Body of pancreas (tissue), 4 donors: ENCODE data around the gene LARP1. TPM values are rescaled to one million over a fixed set of nuclear protein-coding genes. Genes with fewer than 3 reads are reported as not detected.

Experiments
- ATAC-seq: fragments of 150-250 bp; one replicate; pipeline ENCODE4 v1.9.1; 2016
- DNase-seq, 4 donors: peaks; one replicate each; pipeline ENCODE4 v3.0.0-alpha.2; 2019
- H3K27ac ChIP-seq, 4 donors: fragments of 200-600 bp; sonication (generic); 1 replicate in 3 of 4; 2 replicates in 1 of 4; pipeline versions ENCODE4 v1.5.1 to v1.6.1; 2016 to 2019; ENCODE audit warnings: mild to moderate bottlenecking in 1 of 4, mixed read lengths in 1 of 4, moderate library complexity in 1 of 4
- H3K27me3 ChIP-seq, 2 donors: fragments of 200-600 bp; sonication (generic); one replicate each; pipeline ENCODE4 v1.6.0; 2016; ENCODE audit warnings: mild to moderate bottlenecking in 1 of 2
- H3K36me3 ChIP-seq, 2 donors: fragments of 200-600 bp; sonication (generic); replicated peaks in 1 of 2; 2 replicates each; pipeline ENCODE4 v1.5.1; 2016; ENCODE audit warnings: low read depth in 2 of 2; ENCODE audit not compliant: insufficient read depth in 1 of 2
- H3K4me1 ChIP-seq: fragments of 200-600 bp; sonication (generic); one replicate; pipeline ENCODE4 v1.6.0; 2016
- H3K4me3 ChIP-seq, 2 donors: fragments of 200-600 bp; sonication (generic); 1 replicate in 1 of 2; 2 replicates in 1 of 2; pipeline ENCODE4 v1.5.1; 2016 to 2019
- H3K9me3 ChIP-seq, 3 donors: fragments of 200-600 bp; sonication (generic); 1 replicate in 2 of 3; 2 replicates in 1 of 3; pipeline ENCODE4 v1.5.1; 2016
- POLR2A ChIP-seq, 3 donors: fragments of 450-650 bp; IDR thresholded peaks; one replicate each; pipeline ENCODE4 v1.6.1; 2016; ENCODE audit warnings: antibody characterized with exemption in 3 of 3, mild to moderate bottlenecking in 2 of 3
- WGBS, 2 donors: methylation state at CpG; one replicate each; pipeline ENCODE4 v1.1.5; 2017; 5-methylcytosine and 5-hydroxymethylcytosine counted together
- intact Hi-C: fragments of 100-400 bp; cut with DNase I; formaldehyde crosslinking; loops from one replicate; pipeline ENCODE4 v1.15.1; 2023
- total RNA-seq, 2 donors: library from RNA; depleted of rRNA; stranded (reverse); fragments of >200 nt; gene quantifications; one replicate each; pipeline ENCODE4 v1.1.0, GENCODE V29; 2016
- TF ChIP-seq, protein P1 (sequence below), 7 experiments: fragments of 450-650 bp in 4 of 7; fragments of 200-600 bp in 3 of 7; sonication (generic) in 3 of 7; IDR thresholded peaks; one replicate each; pipeline ENCODE4 v1.5.1; 2016 to 2019; ENCODE audit warnings: antibody characterized with exemption in 7 of 7

Gene LARP1
- total RNA-seq, 2 donors from 2014 or later, result 96.2 to 151 TPM

DNA sequence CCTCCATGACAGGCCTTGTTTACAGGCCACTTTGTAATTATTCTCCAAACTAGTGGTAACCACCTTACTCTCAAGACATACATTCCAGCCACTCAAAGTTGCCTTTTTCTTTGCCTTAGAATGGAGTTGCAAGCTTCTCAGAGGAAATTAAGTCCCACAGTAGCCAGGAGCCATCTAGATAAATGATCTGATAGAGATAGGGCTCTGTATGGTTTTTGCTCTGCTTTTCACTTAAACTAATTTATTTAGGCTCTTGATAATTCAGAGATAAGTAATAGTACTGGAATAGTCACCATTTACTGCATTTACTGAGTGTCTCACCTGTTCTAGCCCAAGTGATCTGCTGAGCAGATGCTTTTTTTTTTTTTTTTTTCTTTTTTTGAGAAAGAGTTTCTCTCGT is 7.5 kb downstream of the LARP1 start:
- Histone ChIP-seq H3K27me3 (no peaks in the 10 kb centered on the region), H3K4me3 (no peak overlapping the region), H3K9me3 (no peaks in the 10 kb centered on the region), H3K27ac (no peak overlapping the region), H3K4me1 (peaks cover 99% of the 10 kb centered on the region), H3K36me3 (no peaks in the 10 kb centered on the region)
- ATAC-seq (no peak), DNase-seq (no peak)
- no peak for TF ChIP-seq POLR2A (IDR thresholded peaks at IDR 0.05)
- TF ChIP-seq, protein P1, sequence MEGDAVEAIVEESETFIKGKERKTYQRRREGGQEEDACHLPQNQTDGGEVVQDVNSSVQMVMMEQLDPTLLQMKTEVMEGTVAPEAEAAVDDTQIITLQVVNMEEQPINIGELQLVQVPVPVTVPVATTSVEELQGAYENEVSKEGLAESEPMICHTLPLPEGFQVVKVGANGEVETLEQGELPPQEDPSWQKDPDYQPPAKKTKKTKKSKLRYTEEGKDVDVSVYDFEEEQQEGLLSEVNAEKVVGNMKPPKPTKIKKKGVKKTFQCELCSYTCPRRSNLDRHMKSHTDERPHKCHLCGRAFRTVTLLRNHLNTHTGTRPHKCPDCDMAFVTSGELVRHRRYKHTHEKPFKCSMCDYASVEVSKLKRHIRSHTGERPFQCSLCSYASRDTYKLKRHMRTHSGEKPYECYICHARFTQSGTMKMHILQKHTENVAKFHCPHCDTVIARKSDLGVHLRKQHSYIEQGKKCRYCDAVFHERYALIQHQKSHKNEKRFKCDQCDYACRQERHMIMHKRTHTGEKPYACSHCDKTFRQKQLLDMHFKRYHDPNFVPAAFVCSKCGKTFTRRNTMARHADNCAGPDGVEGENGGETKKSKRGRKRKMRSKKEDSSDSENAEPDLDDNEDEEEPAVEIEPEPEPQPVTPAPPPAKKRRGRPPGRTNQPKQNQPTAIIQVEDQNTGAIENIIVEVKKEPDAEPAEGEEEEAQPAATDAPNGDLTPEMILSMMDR (IDR thresholded peaks at IDR 0.05), result no peak
- whole genome bisulfite sequencing, 2 donors, result 44 to 54% methylated on average over 1 of the region's 1 CpG
- intact Hi-C loops, result no loop called here

DNA sequence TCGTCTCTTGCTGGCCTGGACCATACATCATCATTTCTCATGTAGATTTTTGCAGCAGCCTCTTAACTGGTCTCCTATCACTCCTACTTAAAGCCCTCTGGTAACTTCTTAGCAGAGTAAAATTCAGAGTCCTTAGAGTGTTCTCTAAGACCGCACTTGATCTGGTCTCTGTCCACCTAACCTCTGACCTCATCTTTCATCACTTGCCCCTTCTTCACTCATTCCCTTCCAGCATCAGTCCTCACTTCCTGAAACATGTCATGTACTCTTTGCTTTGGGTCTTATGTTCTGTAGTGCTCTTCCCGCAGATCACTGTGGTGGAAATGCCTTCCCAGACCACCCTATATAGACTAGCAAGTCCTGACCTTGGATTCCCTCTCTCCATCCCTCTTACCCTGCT is 9.8 kb downstream of the LARP1 start:
- ATAC-seq (no peak), DNase-seq (no peak)
- H3K36me3 ChIP-seq, result no peaks in the 10 kb centered on the region
- WGBS, 2 donors, result 67 to 77% methylated on average over 3 of the region's 3 CpGs
- H3K27me3 ChIP-seq, result no peaks in the 10 kb centered on the region
- intact Hi-C loops, result no loop called here
- no peaks in the 10 kb centered on the region for H3K9me3 ChIP-seq
- TF ChIP-seq POLR2A (IDR thresholded peaks at IDR 0.05), result no peak
- TF ChIP-seq, protein P1 (IDR thresholded peaks at IDR 0.05), result no peak
- H3K27ac ChIP-seq, result peak overlapping the region in 3 of 4 donors; percentile 23 to 52 (median 27)
- peaks cover 97% of the 10 kb centered on the region for H3K4me1 ChIP-seq
- no peak overlapping the region for H3K4me3 ChIP-seq

DNA sequence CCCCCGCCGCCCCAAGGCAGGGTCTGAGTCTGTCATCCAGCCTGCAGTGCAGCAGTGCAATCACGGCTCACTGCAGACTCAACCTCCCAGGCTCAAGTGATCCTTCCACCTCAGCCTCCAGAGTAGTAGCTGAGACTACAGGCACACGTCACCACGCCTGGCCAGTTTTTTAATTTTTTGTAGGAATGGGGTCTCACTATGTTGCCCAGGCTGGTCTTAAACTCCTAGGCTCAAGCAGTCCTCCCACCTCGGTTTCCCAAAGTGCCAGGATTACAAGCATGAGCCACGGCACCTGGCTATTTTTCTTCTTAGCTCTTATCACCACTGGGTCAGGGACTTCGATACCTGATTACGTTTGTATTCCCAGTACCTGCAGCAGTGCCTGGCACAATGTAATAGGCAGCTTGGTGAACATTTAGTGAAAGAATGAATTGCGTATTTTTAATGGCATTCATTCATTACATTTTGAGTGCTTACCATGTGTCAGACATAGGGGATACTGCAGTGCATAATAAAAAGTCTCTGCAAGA is 10.3 kb downstream of the LARP1 start:
- Histone ChIP-seq H3K4me3 (no peak overlapping the region), H3K27me3 (no peaks in the 10 kb centered on the region), H3K9me3 (no peaks in the 10 kb centered on the region), H3K4me1 (peaks cover 97% of the 10 kb centered on the region), H3K27ac (peak overlapping the region in 3 of 4 donors; percentile 23 to 52 (median 27)), H3K36me3 (no peaks in the 10 kb centered on the region)
- DNase-seq (peak in 2 of 4 donors; percentile 48), ATAC-seq (peak; percentile 45)
- TF ChIP-seq, protein P1 (IDR thresholded peaks at IDR 0.05), result no peak
- no peak for TF ChIP-seq POLR2A (IDR thresholded peaks at IDR 0.05)
- intact Hi-C loops, result no loop called here
- WGBS, 2 donors, result 36 to 46% methylated on average over 10 of the region's 10 CpGs

DNA sequence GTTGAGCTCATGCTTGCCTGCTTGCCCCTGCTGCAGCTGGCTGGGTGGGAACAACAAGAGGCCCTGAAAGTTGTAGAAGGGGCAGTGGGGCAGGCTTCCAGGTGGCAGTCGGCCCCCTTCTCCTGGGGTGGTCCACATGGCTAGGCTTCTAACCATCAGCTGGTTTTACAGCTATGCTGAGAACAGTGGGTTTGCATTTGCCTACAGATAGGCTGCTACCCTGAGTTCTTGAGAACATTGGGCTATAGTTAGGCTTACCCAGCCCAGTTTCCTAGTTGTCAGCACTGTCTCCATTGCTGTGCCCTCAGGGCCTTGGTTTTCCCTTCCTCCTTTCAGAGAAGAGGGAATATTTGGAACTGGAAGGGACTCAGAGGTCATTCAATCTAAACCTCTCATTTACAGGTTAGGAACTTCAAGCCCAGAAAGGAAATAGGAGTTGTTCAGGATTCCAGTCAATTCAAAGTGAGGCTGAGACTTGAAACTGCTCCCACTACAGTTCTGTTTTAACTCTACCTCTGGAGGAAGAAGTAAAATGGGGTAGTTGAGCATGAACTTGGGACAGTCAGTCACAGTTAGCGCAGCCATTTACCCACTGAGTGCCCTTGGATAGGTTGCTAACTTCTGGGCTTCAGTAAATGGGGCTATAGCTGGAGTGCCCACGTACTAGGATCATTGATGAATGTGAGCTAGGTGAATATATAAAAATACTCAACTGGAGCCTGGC is 11.5 kb downstream of the LARP1 start:
- WGBS, 2 donors, result 70 to 77% methylated on average over 3 of the region's 3 CpGs
- Histone ChIP-seq H3K27me3 (no peaks in the 10 kb centered on the region), H3K9me3 (no peaks in the 10 kb centered on the region), H3K4me1 (peaks cover 97% of the 10 kb centered on the region), H3K4me3 (no peak overlapping the region), H3K36me3 (no peaks in the 10 kb centered on the region), H3K27ac (peak overlapping the region in 3 of 4 donors; percentile 3 to 42 (median 40))
- no peak for DNase-seq
- no peak for ATAC-seq
- intact Hi-C loops, result no loop called here
- TF ChIP-seq, protein P1 (IDR thresholded peaks at IDR 0.05), result no peak

DNA sequence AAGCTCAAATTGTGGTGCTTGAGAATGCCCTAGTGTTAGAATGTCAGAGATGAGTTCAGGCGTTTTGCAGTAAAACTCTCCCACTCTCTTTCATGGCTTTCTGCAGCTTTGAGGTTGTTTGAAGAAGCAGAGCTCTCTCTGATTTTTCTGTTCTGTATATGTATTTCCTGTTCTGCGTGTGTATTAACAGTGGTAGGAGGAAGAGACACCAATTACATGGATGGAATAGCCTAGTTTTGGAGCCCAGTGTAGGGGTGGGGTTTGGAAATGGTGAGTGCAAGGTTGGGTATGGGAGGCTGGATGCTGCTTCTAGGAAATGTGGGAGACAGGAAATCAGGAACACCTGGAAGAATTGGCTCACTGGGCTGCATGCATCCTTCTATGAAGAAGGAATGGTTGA is 12.4 kb downstream of the LARP1 start:
- no peak overlapping the region for H3K4me3 ChIP-seq
- peaks cover 95% of the 10 kb centered on the region for H3K4me1 ChIP-seq
- DNase-seq, result peak in 1 of 4 donors; percentile 34
- H3K9me3 ChIP-seq, result no peaks in the 10 kb centered on the region
- no peak for ATAC-seq
- intact Hi-C loops, result no loop called here
- H3K27me3 ChIP-seq, result no peaks in the 10 kb centered on the region
- H3K27ac ChIP-seq, result peak overlapping the region in 2 of 4 donors; percentile 20 to 42
- TF ChIP-seq POLR2A (IDR thresholded peaks at IDR 0.05), result no peak
- TF ChIP-seq, protein P1 (IDR thresholded peaks at IDR 0.05), result no peak
- no peaks in the 10 kb centered on the region for H3K36me3 ChIP-seq
- 28 to 48% methylated on average over 2 of the region's 2 CpGs for WGBS, 2 donors
